ENCODE data around the gene ZNF793.
A peak's percentile ranks its signal among the peaks of the same experiment; 100 is the strongest.

The ZNF793 gene

GRCh38 chr19:37506387-37507166 lies at the start of gene ZNF793:
ZNF793 (plus strand) TSS chr19:37506939; CDS start chr19:37523440, 16,501 bp downstream.
- DNase-seq = peak; percentile 86

DNA sequence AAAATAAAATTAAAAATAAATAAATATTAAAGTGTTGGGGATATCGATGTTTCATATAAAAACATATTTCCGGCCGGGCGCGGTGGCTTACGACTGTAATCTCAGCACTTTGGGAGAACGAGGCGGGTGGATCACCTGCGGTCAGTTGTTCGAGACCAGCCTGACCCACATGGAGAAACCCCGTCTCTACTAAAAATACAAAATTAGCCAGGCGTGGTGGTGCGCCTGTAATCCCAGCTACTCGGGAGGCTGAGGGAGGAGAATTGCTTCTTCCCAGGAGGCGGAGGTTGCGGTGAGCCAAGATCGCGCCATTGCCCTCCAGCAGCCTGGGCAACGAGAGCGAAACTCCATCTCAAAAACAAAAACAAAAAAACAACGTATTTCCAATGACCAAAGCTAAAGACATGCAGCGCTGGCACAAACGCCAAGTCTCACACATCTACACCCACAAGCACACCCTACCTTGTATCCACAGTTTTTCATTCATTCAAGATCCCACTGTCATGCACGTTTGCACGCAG lies 40.4 kb upstream of the ZNF793 start:
- DNase-seq = no peak

- DNase-seq = peak; percentile 91
Observed at GRCh38 chr19:37466798-37467607, 39.7 kb upstream of the ZNF793 start, which contains the start of gene ZNF569. ZNF569 (minus strand) TSS chr19:37467444; CDS start chr19:37444921, 22,523 bp downstream.

- DNase-seq = no peak
Observed at GRCh38 chr19:37467608-37468090, 39.1 kb upstream of the ZNF793 start.

DNA sequence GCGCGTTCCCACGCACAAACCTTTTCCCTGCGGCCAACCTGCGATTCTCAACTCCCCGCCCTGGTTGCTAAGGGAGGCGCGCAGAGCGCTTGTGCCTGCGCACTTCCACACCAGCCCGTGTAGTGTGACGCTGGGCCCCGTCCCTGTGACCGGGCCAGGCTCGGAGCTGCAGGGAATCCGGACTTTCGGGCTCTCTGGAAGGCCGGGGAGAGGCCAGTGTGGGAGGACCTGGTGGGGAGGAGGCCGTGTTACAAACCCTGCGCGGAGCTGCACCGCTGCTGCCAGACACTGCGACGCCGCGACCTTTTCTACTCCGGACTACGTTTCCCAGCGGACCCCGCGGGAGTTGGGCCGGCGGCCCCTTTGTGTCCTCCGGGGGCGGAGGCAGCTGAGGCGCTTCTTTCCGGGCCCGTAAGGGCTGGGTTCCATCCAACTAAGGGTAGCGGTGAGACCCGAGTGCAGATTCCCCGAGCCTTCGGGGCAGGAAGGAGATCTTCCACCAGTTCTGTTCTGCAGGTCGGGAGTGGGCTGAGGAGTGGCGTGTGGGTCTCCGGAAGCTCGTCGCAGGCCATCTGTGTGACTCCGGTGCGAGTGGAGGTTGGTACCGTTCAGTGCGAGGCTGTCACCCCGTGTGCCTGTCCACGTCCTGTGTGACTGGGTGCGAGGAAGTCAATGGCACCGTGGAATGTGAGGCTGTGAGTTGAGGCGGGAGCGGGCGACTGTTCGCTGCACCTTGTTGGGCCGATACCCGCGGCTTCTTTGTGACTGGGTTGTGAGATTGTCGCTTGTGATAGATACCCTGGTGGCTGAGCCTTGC lies 37.6 kb upstream of the ZNF793 start, which contains the start of gene ZNF570:
ZNF570 (plus strand) TSS at position 396 of the 817 bp plus-strand sequence. CDS start 999 bp downstream, outside the sequence.
- DNase-seq = peak; percentile 87

- no peak for DNase-seq
Observed at GRCh38 chr19:37470216-37470615, 36.5 kb upstream of the ZNF793 start.

DNA sequence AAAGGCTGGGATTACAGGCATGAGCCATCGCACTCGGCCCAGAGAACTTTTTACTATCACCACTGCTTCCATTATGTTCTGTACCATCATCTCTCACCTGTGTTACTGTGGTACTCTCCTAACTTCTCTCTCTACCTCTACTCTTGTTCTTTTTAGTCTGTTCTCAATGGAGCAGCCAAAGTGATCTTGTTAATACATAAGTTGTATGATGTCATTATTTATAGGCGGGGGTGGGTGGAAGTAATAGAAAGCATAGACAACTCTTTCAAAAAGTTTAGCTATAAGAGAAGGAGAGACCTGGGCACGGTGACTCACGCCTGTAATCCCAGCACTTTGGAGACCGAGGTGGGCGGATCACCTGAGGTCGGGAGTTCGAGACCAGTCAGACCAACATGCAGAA lies 34.6 kb upstream of the ZNF793 start:
- DNase-seq = no peak

GRCh38 chr19:37484406-37485168 lies 22.2 kb upstream of the ZNF793 start:
- DNase-seq = no peak

DNA sequence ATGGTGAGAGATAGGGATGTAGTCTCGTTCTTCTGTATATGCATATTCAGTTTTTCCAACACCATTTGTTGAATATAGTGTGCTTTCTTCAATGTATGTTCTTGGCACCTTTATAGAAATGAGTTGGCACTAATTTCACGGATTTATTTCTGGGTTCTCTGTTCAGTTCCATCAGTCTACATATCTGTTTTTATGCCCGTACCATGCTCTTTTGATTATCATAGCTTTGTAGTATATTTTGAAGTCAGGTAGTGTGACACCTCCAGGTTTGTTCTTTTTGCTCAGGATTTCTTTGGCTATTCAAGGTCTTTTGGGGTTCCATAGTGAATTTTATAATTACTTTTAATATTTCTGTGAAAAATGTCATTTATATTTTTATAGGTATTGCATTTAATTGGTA lies 14.5 kb upstream of the ZNF793 start:
- DNase-seq = no peak

- no peak for DNase-seq
Observed at GRCh38 chr19:37505958-37506386, 767 bp upstream of the ZNF793 start.

- no peak for DNase-seq
Observed at GRCh38 chr19:37507167-37507464, 377 bp downstream of the ZNF793 start.

GRCh38 chr19:37511186-37511585 lies 4.4 kb downstream of the ZNF793 start:
- no peak for DNase-seq

- DNase-seq = no peak
Observed at GRCh38 chr19:37511821-37512220, 5.1 kb downstream of the ZNF793 start.

GRCh38 chr19:37513397-37513796 lies 6.7 kb downstream of the ZNF793 start:
- DNase-seq = no peak

- DNase-seq = no peak
Observed at GRCh38 chr19:37519890-37520289, 13.2 kb downstream of the ZNF793 start.

DNA sequence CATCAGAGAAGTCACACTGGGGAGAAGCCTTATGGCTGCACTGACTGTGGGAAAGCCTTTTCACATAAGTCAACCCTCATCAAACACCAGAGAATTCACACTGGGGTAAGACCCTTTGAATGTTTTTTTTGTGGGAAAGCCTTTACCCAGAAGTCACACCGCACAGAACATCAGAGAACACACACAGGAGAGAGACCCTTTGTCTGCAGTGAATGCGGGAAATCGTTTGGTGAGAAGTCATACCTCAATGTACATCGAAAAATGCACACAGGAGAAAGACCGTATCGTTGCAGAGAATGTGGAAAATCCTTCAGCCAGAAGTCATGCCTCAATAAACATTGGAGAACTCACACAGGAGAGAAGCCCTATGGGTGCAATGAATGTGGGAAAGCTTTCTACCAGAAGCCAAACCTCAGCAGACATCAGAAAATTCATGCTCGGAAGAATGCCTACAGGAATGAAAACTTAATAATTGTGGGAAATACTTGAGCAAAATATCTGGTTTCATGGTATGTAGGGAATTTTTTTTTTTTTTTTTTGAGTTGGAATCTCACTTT lies 30.7 kb downstream of the ZNF793 start:
- DNase-seq = no peak

DNA sequence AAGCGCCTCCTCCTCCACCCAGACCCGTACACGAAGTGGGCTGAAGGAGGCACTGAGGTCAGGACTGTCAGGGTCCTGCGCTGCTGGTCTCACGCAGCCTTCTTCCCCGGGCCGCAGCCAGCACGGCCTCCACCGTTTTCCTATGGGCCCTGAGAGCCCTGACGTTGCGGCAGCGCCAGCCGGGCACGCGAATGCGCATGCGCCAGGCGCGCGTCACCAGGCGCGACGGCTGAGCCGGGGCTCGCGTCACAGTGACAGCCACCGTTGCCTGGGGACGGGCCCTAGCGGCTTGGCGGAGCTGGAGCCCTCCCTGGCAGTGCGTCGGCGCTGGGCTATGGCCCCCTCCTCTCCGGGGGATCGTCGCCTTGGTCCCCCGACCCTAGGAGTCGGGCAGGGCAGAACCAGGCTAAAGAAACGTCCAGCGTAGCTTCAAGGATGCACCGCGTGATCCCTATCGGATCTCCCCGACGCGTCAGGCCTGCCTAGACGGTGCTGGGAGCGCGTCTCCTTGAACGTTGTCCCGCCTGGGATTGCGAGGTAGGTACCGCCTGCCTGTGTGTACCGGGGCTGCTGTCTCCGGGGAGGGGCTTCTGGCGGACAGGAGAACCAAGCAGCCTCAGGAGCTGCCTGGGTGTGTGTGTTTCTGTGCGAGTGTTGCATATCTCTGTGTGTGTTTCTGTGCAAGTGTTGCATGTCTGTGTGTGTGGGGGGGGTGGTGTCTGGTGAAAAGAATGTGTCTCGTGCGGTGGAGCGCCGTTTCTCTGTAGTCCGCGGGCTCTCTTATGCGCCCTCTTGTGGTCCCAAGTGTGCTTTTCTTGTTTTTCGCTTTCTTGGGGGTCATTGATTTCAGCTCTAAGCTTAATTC lies 44.6 kb downstream of the ZNF793 start:
- peak; percentile 73 for DNase-seq

DNA sequence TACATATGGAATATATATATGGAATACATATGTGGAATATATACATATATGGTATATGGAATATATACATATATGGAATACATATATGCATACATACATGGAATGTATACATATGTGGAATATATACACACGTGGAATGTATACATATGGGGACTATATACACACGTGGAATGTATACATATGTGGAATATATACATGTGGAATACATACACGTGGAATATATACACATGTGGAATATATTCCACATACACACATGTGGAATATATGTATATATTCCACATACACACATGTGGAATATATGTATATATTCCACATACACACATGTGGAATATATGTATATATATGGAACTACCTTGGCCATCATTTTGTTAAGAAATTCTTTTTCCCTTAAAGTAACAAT lies 56.8 kb downstream of the ZNF793 start:
- no peak for DNase-seq

- DNase-seq = no peak
Observed at GRCh38 chr19:37564624-37565369, 58.1 kb downstream of the ZNF793 start.

GRCh38 chr19:37565370-37565669 lies 58.6 kb downstream of the ZNF793 start:
- DNase-seq = no peak

Measured in CD4-positive, alpha-beta T cell treated with Interferon gamma for 1 hour (primary cell).